VCaP (cell line): Measurements from ENCODE around the gene UBAC1.
"Not testable (repeated sequence)": the region's sequence is repeated elsewhere in the genome, so short reads cannot be mapped to it uniquely, and the experiment has no call there.

ENCODE experiments used
- H3K27ac ChIP-seq: fragments of 450-650 bp; 2 replicates; pipeline ENCODE4 v1.5.1; 2017
- CTCF ChIP-seq: fragments of 450-650 bp; conservative IDR thresholded peaks from 2 replicates; pipeline ENCODE4 v1.5.1; 2017; ENCODE audit warnings: mild to moderate bottlenecking, moderate library complexity

The UBAC1 gene

GRCh38 chr9:135944444-135945252 lies 16.5 kb downstream of the UBAC1 start:
- TF ChIP-seq CTCF = no peak
- H3K27ac ChIP-seq = no peak overlapping the region

GRCh38 chr9:135943604-135944003 lies 17.6 kb downstream of the UBAC1 start:
- not testable (repeated sequence) for H3K27ac ChIP-seq

GRCh38 chr9:135941288-135941995 lies 19.7 kb downstream of the UBAC1 start:
- TF ChIP-seq CTCF = no peak
- H3K27ac ChIP-seq = no peak overlapping the region

GRCh38 chr9:135939351-135940265 lies 21.6 kb downstream of the UBAC1 start:
- TF ChIP-seq CTCF = no peak
- H3K27ac ChIP-seq = no peak overlapping the region

- H3K27ac ChIP-seq = no peak overlapping the region
Measured at GRCh38 chr9:135937521-135938489, 23.4 kb downstream of the UBAC1 start.

GRCh38 chr9:135933114-135933513 lies 28.1 kb downstream of the UBAC1 start:
- TF ChIP-seq CTCF = no peak
- no peak overlapping the region for H3K27ac ChIP-seq

More at GRCh38 chr9:135937521-135938489, 23.4 kb downstream of the UBAC1 start:
- TF ChIP-seq CTCF = no peak

- no peak for TF ChIP-seq CTCF
- H3K27ac ChIP-seq = no peak overlapping the region
Measured at GRCh38 chr9:135932656-135933055, 28.5 kb downstream of the UBAC1 start.
